ENCODE data around the gene OR9Q1.

- TF ChIP-seq, protein P1, sequence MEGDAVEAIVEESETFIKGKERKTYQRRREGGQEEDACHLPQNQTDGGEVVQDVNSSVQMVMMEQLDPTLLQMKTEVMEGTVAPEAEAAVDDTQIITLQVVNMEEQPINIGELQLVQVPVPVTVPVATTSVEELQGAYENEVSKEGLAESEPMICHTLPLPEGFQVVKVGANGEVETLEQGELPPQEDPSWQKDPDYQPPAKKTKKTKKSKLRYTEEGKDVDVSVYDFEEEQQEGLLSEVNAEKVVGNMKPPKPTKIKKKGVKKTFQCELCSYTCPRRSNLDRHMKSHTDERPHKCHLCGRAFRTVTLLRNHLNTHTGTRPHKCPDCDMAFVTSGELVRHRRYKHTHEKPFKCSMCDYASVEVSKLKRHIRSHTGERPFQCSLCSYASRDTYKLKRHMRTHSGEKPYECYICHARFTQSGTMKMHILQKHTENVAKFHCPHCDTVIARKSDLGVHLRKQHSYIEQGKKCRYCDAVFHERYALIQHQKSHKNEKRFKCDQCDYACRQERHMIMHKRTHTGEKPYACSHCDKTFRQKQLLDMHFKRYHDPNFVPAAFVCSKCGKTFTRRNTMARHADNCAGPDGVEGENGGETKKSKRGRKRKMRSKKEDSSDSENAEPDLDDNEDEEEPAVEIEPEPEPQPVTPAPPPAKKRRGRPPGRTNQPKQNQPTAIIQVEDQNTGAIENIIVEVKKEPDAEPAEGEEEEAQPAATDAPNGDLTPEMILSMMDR (conservative IDR thresholded peaks at IDR 0.05) = no peak
- no peak for TF ChIP-seq ZFX (IDR thresholded peaks at IDR 0.05)
Measured at GRCh38 chr11:57979532-57980079, 44.1 kb upstream of the OR9Q1 start.

Measured in C4-2B (cell line).